Activated T-cell treated with anti-CD3 and anti-CD28 coated beads, Interleukin-2, amount 50 U/mL, for 1 hour (primary cell): ENCODE results near the gene TLK1.

Experiments
- DNase-seq: peaks from one replicate; pipeline ENCODE4 v3.0.0-alpha.2; 2020

The TLK1 gene

DNA sequence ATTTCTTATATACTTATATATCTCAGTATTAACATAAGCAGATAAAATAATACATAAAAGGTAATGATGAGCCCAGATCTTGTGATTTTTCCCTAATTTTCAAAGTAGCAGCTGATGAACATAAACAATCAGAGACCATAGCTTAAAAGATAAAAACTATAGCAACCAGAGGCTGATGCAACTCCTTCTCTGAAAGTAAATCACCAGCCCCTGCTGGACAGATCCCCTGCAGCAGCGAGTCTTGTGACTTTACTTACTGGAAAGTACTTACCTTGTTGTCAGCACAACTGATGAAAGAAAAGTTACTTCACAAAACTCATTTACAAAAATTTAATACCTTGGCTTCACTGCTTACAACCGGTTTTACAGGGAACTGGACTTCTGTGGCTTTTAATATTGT, 164.4 kb downstream of the TLK1 start:
- no peak for DNase-seq

DNA sequence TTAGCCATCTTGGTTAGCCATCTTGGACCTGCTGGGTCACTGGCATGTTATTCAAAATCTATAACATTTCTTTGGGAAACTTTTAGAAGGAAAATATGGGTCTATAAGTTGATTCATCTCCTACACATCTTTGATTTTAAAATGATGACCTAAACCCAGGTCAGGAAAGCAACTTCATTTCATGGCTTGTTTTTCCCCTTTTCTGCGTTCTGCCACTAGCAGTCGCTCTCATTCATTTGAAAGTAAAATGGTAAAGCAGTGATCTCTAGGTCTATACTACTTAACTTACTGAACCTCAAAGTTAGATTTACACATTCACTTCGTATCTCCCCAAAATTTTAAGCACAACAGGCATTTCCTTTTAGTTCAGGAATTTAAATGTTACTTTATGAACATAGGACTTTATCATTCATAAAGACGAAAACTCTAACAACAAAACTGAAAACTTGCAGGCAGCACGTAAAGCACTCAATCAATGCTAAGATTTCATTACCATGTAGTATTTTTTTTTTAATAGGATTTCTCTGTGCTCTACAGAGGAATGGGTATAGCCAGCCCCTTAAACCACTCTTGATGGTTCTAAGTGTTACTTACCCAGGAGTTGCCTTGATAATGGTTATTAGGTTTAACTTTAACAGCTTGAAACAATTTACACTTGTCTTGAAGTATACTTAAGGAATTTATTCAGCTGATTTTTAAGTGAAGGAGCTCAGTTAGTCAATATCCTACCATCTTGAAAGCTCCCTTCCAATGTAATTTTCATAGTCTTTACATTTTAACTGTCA, 169.1 kb downstream of the TLK1 start:
- no peak for DNase-seq

DNA sequence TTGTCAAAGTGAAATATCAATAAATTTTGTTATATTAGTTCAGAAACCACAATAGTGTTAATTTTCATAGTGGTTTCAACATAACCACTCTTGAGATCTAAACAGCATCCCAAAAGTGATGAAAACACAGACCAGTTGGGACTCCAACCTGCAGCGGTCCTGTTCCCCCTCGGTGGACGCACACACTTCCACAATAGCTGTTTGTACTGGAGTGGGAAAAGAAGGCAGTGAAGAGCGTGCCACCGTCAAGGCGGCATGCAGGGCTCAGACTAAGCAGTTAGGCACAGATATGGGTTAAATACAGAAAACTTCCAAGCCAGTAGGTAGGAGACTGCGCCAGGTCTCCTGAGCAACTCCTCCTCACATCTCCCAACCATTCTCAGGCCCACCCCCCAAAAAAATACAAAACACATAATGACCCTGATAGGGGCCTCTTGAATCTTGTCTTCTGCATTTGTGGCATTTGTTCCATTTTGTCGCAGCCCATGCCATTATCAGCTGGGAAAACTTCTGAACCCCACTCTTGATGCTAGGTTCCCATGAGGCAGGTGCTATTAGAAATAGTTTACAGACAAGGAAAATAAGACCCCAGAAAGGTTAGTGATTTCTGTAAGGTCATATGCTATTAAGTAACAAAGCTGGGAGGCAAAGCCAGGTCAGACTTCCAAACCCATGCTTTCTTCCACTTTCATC, 174.0 kb downstream of the TLK1 start:
- no peak for DNase-seq

DNA sequence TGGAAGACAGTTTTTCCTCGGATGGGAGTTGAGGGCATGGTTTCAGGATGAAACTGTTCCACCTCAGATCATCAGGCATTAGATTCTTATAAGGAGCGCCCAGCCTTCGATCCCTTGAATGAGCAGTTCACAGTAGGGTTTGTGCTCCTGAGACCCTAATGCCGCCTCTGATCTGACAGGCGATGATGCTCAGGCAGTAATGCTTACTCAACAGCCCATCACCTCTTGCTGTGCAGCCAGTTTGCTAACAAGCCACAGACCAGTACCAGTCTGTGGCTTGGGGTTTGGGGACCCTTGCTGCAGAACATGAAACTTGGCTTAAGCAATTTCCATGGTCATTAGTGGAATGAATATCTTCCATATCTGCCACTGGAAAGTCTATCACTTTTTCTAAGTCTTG, 175.3 kb downstream of the TLK1 start:
- DNase-seq: no peak

DNA sequence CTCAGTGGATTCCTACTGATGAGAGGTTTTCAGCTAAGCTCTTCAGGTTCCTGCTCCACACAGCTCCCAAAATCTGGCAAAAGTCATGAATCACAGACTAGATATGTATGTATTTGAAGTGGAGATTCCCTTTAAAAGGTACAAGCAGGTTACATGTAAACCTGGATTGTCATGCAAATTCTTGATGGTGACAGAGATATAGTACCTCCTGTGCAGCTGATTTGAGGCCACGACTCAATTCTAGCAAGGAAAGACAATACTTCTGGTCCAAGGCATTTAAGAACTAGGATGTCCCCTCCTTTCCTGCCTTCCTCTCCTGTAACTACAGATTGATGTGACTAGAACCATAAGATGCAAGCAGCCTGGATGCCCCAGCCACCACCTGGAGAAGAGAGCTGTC, 176.6 kb downstream of the TLK1 start:
- DNase-seq: no peak

DNA sequence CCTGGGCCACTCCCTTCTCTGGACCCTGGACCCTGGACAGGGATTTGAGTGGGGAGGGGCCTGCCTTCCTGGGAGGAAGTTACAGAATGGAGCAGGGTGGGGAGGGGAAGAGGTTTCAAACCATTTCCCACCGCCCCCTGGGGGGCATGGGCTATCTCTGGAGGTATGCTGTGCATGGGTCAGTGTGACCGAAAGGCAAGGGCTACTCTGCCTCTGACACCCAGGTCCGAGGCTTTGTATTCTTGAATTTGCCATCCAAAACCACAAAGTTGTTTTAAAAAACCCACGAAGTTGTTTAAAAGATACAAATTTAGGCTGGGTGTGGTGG, 184.8 kb downstream of the TLK1 start:
- no peak for DNase-seq

DNA sequence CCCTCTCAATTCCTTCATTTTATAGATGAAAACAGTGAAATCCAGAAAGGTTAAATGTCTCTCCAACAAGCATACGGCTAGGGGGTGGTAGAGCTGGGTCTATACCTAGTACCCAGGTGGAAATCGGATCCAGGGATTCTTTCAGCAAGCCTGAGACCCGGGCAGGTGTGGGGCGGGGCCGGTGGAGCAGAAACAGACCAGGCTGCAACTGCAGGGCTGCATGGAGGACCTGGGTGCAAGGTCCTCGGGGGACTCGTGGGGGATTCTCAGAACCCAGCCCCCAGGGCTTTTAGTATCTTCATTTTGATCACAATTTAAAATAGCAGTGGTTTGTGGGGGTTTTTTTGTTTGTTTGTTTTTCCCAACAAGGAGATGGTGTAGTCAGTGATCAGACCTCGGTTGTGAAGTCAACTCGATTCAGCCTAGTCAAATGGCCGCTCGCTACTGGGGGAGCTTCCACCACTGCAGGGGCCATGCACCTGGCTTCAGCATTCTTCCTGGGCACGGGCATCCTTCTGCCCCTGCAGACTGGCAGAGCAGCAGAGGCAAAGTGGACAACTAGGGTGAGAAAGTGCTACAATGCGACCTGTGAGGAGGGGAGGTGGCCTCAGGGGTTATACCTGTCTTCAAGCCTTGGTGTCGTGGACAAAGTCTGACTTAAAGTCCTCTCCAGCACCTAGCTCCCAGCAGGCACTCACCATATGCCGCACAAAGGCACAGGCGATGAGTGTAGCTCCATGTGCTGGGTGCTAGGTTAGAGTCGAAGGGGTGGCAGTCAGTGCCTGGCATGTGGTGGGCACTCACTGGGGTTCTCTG, 185.4 kb downstream of the TLK1 start:
- DNase-seq: no peak

DNA sequence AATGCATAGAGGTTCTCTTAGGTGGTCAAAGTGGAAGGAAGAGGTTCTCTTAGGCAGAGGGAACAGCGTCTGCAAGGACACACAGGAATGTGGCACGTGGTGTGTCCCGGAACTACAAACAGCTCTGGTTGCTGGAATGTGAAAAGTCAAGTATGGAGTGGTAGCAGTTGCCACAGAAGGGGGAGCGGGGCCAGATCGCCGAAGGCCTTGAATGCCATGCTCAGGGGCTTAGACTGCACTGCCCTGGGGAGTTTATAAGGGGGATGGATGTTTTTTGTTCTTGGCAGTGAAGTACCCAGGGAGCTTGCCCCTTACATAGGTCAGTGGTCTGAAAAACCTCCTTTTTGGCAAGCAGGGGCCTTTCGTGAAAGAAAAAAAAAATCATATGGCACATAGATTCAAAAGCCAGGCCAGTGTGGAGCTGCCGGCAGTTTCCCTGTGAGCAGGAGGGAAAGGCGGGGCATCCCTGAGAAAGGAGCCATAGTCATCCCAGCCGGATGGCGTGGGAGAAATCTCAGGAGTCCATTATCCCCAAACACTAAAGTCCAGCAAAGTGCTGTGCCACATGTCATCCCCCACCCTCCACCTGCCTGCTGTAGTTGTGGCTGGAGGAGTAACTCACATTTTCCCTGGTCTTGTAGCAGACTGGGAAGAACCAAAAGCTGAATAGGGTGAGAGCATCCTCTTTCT, 186.2 kb downstream of the TLK1 start:
- DNase-seq: no peak

DNA sequence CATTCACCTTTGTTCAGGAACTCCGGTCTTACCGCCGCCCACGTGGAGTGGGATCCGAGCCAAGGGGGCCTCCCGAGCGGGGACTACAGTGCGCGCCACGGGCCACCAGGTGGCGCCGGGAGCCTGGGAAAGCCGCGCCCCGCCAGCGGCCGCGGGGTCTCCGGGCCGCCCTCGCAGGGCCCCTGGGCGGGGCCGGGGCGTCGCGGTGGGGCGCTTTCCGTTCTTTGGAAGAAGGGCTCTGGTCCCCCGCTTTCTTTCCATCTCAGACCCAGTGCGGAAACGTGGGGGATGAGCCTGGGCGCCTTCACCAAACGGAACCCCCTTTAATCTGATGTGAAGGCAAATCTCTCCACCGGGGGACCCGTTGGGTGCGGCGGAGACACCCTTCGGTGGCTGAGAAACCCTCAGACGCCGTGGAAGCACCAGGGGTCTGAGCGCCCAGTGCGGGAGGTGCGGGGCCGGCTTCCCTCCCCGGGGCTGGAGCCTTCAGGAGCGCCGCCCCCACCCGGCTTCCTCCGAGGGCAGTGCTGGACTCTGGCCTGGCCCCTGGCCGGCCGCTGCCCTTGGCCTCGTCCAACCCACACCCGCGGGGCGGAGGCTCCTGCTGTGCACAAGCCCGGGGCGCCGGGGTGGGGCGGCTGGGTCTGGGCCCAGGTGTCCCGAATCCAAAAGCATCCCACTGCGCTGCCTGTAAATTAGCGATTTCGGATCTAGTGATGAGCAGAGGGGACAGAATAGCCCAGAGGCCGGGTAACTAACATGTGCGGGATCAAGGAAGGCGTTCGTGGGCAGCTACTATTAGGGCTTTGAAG, 187.0 kb downstream of the TLK1 start:
- peak; percentile 94 for DNase-seq

DNA sequence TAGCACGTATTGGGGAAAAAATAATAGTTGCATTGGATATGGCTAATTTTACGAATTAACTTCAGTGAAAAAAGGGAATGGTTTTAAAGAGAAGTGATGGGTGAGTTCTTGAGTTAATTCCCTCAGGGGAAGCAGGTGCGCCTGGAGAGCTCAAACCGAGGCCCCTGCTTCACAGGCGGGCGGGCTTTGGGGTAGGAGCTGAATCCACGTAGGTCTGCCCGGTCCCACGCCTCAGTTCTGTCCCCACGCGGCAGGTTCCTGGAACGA, 187.5 kb downstream of the TLK1 start:
- DNase-seq: no peak

DNA sequence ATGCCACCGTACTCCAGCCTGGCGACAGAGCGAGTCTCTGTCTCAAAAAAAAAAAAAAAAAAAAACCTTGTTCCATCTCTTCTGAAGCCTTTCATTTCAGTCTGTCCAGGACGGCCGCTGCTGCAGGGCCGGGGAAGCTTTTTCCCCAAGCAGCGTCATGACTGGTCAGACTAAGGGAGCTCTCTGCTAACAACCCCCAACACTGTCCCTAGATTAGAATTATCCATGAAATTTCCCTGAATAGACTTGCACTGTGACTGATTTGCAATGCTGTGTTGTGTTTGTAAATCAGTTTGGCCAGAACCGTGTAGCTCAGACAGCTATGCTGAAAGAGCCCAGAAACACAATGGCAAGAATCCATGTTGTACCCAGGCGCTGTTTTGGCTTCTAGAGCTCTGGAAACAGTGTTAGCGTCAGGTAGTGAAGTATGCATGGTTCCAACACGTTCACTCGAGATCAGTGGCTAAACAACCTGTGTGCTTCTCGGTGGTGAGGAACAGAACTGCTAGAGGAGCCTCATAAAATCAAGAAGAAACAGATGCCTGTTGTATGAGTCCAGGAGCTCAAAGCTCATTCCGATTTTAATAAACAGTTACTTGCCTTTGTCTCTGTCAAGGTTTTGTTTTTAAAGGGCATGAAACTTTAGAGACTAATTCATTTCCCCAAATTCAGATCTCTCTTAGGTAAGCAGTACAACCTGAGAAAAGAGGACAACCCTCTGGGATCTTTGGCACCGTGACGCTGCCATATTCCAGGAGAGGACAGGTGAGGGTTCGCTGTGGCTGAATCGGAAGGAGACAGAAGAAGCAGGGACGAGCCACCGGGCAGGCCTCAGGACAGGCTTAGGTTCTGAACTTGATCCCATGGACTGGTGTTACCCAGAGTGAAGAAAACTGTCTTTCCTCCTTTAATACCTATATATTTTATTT, 188.1 kb downstream of the TLK1 start:
- DNase-seq: no peak

DNA sequence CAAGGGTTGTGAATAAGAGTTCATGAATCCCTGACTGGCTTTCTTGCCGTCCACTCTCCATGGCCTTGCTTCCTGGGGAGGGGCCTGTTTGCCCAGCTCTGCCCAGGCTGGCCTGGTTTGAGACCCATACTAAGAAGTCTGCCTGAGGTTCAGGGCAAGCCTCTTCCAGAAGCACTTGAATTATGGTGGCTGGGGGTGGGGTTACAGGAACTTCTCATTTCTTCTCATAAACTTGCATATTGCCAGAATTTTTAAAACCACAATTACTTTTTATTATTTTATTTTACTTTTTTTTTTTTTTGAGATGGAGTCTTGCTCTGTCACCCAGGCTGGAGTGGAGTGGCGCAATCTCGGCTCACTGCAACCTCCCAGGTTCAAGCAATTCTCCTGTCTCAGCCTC, 189.6 kb downstream of the TLK1 start:
- no peak for DNase-seq

DNA sequence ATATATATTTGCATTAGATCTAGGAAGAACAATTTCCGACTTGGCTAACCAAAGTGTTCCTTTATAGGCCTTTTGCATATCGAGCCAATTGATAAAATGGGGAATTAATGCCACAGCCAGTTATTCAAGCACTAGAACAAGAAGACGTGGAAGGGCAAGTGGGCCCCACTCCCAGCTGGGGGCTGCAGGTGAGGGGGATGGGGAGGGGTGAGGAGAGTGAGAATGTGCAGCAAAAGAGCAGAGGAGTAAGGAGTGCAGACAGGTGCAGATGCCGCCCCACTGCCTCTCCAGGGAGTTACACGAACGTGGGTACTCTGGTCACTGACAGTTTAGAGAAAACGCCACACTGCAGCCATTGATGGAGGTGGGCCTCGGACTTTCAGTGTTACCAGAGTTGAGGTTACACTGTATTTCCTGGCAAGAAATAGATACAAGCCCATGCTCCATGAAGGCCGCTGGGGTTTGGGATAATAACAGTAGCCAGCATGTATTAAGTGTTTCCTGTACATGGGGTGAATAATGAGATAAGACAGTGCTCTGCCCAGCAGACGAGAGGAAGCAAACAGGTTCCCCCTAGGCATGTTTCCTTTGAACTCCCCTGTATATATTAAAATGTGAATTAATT, 190.7 kb downstream of the TLK1 start:
- DNase-seq: no peak

DNA sequence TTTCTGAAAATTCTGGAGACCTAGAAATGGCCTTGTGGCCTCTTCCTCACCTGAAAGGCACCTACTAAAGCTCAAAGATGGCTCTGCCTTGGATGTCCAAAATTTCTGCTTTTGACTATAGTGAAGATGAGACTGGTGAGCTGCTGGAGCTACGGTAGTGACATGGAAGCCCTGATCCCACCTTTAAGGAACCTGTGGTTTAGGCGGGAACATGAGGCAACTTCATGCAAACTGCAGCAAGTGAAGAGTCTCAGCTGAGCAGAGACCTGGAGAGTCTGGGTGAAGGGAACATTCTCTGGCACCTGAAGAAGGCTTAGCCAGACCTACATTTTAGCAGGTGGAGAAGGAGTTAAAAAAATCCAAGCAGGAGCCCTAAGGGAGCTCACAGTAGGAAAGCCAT, 191.7 kb downstream of the TLK1 start:
- no peak for DNase-seq

DNA sequence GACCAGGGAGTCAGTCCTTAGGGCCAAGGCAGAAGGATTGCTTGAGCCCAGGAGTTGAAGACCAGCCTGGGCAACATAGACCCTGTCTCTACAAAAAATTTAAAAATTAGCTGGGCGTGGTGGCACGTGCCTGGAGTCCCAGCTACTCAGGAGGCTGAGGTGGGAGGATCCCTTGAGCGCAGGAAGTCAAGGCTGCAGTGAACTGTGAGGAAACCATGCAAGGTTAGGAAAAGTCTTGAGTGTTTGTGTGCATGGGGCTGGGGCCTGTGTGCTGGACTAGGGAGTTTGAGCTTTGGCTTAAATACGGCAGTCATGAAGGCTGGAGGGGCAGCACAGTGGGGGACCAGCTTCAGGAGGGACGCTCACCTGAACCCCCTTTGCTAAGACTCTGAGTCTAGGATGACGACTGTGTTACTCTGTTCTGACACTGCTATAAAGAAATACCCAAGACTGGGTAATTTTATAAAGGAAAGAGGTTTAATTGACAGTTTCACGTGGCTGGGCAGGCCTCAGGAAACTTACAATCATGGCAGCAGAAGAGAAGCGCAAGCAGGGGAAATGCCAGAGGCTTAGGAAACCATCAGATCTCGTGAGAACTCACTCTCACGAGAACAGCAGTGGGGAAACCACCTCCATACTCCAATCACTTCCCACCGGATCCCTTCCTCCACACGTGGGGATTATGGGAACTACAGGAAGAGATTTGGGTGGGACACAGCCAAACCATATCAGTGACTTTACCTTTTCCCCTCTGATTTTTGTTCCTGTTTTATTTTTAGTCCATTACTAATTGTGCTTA, 192.3 kb downstream of the TLK1 start:
- no peak for DNase-seq

DNA sequence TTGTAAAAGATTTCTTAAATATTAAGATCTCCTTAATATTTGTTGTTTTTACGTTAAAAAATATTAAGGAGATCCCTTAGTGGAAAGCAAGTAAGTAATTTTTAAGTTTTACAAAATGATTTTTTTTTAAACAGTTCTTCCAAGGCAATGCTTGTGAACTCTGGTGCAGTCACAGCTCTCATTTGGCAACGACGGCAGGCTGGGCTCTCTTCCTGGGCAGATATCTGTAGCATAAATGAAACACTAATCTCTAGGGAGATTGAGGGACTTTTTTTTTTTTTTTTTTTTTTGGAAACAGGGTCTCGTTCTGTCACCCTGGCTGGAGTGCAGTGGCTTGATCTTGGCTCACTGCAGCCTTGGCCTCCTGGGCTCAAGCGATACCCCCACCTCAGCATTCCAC, 193.1 kb downstream of the TLK1 start:
- no peak for DNase-seq

DNA sequence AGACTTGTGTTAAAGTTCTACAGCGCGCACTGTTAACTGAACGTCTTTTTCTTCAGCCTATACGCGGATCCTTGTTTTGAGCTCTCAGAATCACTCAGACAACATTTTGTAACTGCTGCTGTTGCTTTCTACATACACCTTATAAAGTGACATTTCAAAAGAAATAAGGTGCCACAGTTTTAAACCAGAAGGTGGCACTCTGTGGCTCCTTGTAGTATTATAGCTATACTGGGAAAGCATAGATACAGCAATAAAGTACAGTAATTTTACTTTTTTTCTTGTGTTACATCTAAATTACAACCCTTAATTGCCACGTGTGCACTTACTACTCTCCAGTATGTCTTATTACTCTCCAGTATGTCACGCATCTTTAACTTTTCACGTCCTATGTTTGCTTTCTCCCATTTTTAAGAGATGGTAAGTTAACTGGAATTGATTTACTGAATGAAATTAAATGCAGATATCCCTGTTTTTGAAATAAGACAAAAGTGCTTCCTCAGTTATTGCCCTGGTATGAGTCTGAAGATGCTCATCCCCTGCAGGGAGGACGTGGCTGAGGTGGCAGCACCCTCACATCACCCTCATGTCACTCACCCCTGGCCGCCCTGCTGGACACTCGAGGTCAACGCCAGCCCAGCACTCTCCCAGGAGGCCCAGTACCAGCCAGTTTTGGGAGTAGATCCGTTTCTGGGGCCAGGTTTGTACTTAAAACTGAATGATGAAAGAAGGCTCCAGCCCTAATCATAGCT, 193.9 kb downstream of the TLK1 start:
- no peak for DNase-seq

DNA sequence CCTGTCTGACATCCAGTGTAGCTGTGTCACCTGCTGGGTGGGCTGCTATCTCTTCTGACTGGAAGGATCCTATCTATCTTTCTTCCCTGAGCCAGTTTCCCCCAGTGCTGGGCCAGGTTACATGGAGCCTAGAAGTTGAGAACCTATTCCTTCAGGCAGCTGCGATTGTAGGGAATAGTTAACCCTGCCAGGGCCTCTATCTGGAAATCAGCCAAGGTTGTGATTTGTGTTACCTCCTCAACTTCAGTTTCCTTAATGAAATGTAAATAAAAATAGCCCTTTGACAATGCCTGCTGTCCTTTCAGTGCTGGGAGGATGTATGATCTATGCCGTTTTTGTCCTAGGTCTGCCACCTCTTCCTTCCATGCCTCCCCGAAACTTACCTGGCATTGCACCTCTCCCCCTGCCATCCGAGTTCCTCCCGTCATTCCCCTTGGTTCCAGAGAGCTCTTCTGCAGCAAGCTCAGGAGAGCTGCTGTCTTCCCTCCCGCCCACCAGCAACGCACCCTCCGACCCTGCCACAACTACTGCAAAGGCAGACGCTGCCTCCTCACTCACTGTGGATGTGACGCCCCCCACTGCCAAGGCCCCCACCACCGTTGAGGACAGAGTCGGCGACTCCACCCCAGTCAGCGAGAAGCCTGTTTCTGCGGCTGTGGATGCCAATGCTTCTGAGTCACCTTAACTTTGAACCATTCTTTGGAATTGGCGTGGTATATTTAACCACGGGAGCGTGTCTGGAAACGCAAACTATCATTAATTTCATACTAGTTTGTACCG, 195.1 kb downstream of the TLK1 start:
- no peak for DNase-seq

DNA sequence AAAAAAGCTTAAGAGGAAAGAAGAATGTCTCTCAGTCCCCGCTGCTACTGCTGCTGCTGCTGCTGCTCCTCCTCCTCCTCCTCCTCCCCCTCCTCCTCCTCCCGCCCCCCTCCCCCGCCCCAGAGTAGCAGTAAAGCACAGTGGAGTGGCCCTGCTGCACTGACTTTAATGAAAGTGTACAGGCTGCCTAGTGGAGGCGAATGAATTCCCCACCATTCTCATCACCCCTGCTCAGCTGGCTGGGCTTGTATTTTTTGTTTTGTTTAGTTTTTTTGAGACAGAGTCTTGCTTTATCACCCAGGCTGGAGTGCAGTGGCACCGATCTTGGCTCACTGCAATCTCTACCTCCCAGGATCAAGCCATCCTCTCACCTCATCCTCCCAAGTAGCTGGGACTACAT, 197.3 kb downstream of the TLK1 start:
- DNase-seq: no peak
